Heart left ventricle (tissue), 13 donors: ENCODE measurements around the gene SLC25A47.

Experiments
- POLR2A ChIP-seq, 2 donors: fragments of 450-650 bp; IDR thresholded peaks; one replicate each; pipeline ENCODE4 v1.6.1; 2017; ENCODE audit warnings: antibody characterized with exemption in 2 of 2, mild to moderate bottlenecking in 2 of 2, moderate library complexity in 2 of 2
- TF ChIP-seq, protein P1 (sequence below), 12 donors: fragments of 200-600 bp; sonication (generic) in 4 of 12; IDR thresholded peaks; one replicate each; pipeline versions ENCODE4 v1.5.0 to v1.8.0; 2018 to 2022; ENCODE audit warnings: antibody characterized with exemption in 12 of 12, mild to moderate bottlenecking in 5 of 12
- donor health status: ischemic (EF 13 %, LVEDD 7.1; RV severe dilation, severe dysfunction).
- donor health status: DM: no; HTN: yes; CAD: no.
- donor health status: DM: no; HTN: no; CAD: no.
- donor health status: ischemic (EF 25% LVEDD 6.9; RV normal size, moderate dysfunction).
- donor health status: ischemic (EF 25% LVEDD 5.7; RV mildly dilated, moderate dysfunction).
- donor health status: ischemic (EF 35%, LVEDD 5.7; RV mildly dilated, moderate dysfunction).
- donor health status: nonischemic (EF 11% LVEDD 7.7; RV severe dilation, severe dysfunction).
- donor health status: DM: yes; HTN: yes; CAD: no.
- donor health status: PGD.
- donor health status: ischemic (EF 29% LVEDD 5.4; RV normal size, mild dysfunction).
- donor health status: nonischemic (EF 23%, LVEDD 6.1; RV moderate dilation, normal function).

DNA sequence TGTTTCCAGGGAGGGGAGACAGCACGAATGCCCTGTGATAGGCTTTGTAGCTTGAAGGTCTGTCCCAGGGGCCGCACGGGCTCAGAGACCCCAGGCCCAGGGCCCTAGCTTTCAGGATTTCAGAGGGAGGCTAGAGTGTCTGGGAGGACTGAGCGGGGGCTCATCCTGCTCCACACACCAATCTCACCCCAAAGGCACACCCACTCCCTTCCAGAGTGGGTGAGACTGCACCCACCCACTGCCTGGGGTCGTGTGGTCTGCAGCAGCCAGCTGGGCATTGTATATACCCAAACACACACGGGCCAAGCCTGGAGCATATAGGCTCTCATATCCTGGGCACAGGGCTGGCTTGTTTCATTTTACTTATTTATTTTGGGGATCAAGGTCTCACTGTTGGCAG is 5.8 kb upstream of the SLC25A47 start:
- TF ChIP-seq, protein P1, sequence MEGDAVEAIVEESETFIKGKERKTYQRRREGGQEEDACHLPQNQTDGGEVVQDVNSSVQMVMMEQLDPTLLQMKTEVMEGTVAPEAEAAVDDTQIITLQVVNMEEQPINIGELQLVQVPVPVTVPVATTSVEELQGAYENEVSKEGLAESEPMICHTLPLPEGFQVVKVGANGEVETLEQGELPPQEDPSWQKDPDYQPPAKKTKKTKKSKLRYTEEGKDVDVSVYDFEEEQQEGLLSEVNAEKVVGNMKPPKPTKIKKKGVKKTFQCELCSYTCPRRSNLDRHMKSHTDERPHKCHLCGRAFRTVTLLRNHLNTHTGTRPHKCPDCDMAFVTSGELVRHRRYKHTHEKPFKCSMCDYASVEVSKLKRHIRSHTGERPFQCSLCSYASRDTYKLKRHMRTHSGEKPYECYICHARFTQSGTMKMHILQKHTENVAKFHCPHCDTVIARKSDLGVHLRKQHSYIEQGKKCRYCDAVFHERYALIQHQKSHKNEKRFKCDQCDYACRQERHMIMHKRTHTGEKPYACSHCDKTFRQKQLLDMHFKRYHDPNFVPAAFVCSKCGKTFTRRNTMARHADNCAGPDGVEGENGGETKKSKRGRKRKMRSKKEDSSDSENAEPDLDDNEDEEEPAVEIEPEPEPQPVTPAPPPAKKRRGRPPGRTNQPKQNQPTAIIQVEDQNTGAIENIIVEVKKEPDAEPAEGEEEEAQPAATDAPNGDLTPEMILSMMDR (IDR thresholded peaks at IDR 0.05): no peak
- no peak for TF ChIP-seq POLR2A (IDR thresholded peaks at IDR 0.05)
